Stimulated activated CD8-positive, alpha-beta memory T cell treated with anti-CD3 and anti-CD28 coated beads, Interleukin-7, amount 100 ng/mL, for 48 hours (primary cell): ENCODE measurements around the gene LRTM2.

Experiments
- DNase-seq, 2 donors: peaks; one replicate each; pipeline ENCODE4 v3.0.0-alpha.2; 2020; ENCODE audit warnings: low read depth in 1 of 2; ENCODE audit errors: extremely low read depth in 1 of 2

Gene LRTM2

GRCh38 chr12:1820191-1820895 lies at the start of gene LRTM2:
Gene LRTM2, plus strand, starts transcription at chr12:1820565. Its CDS starts 7,584 bp downstream, at chr12:1828149.
- no peak for DNase-seq

- DNase-seq, result no peak
These were observed 46.3 kb upstream of the LRTM2 start for GRCh38 chr12:1773937-1774655.

- DNase-seq, result no peak
These were observed 44.0 kb upstream of the LRTM2 start for GRCh38 chr12:1776170-1776921.

- no peak for DNase-seq
These were observed 42.6 kb upstream of the LRTM2 start for GRCh38 chr12:1777798-1778197.

- DNase-seq, result no peak
These were observed 41.5 kb upstream of the LRTM2 start for GRCh38 chr12:1778911-1779310.

- no peak for DNase-seq
These were observed 40.6 kb upstream of the LRTM2 start for GRCh38 chr12:1779783-1780182.

- DNase-seq, result no peak
These were observed 38.6 kb upstream of the LRTM2 start for GRCh38 chr12:1781772-1782171.

GRCh38 chr12:1782215-1782614 lies 38.1 kb upstream of the LRTM2 start:
- DNase-seq, result no peak

GRCh38 chr12:1787714-1788113 lies 32.7 kb upstream of the LRTM2 start:
- DNase-seq, result no peak

GRCh38 chr12:1790444-1790843 lies 29.9 kb upstream of the LRTM2 start:
- no peak for DNase-seq

- DNase-seq, result peak in 1 of 2 donors; percentile 44
These were observed 29.1 kb upstream of the LRTM2 start for GRCh38 chr12:1791104-1791841.

- no peak for DNase-seq
These were observed 28.0 kb upstream of the LRTM2 start for GRCh38 chr12:1792406-1792805.

GRCh38 chr12:1793426-1794210 lies 26.7 kb upstream of the LRTM2 start:
- no peak for DNase-seq

- no peak for DNase-seq
These were observed 25.8 kb upstream of the LRTM2 start for GRCh38 chr12:1794440-1795090.

GRCh38 chr12:1795221-1795784 lies 25.1 kb upstream of the LRTM2 start:
- no peak for DNase-seq

GRCh38 chr12:1795785-1796514 lies 24.4 kb upstream of the LRTM2 start:
- DNase-seq, result peak; percentile 88 to 93

- DNase-seq, result no peak
These were observed 23.8 kb upstream of the LRTM2 start for GRCh38 chr12:1796515-1797010.
